HCT116 (cell line): ENCODE results near the gene DNMT3B. TPM values are rescaled to one million over a fixed set of nuclear protein-coding genes. Genes with fewer than 3 reads are reported as not detected.

ENCODE experiments used
- ATAC-seq: fragments of 200-7000 bp; cut with Tn5 transposase; 2 replicates; pipeline ENCODE4 v1.9.1; 2020; ENCODE audit warnings: mild to moderate bottlenecking, moderate library complexity
- BruUV-seq: library from RNA; stranded (reverse); fragments of 400-500 nt; replicated peaks from 2 replicates; lab custom pipeline; 2021; lab: Mats Ljungman, UMichigan
- CTCF ChIA-PET: fragments of 300-600 bp; sonication (Branson Sonifier 250); formaldehyde crosslinking; loops from one replicate; lab custom pipeline; 2021; ENCODE audit warnings: antibody characterized with exemption; lab: Charles Lee
- POLR2A ChIA-PET: fragments of 300-600, 350-600 bp; sonication (Branson Sonifier 250); formaldehyde crosslinking; loops from one replicate; lab custom pipeline; 2021; ENCODE audit warnings: antibody characterized with exemption; lab: Charles Lee
- RAD21 ChIA-PET, 2 experiments: fragments of 300-600 bp; sonication (Branson Sonifier 250); formaldehyde crosslinking; loops; one replicate each; lab custom pipeline; 2023; ENCODE audit warnings: low total read pairs in 2 of 2; ENCODE audit not compliant: uncharacterized antibody in 2 of 2, unreplicated experiment in 2 of 2, low non-redundant PET in 1 of 2; lab: Charles Lee
- DNase-seq: peaks from one replicate; pipeline ENCODE4 v3.0.0-alpha.2; 2010; ENCODE audit warnings: low read depth, low spot score
- H2AFZ ChIP-seq: fragments of 200-600 bp; shearing (Covaris generic), sonication (generic); 2 replicates; pipeline ENCODE4 v1.6.1; 2017; ENCODE audit warnings: low read depth, mixed run types, mixed read lengths, antibody characterized with exemption, low read length; ENCODE audit not compliant: poor library complexity, severe bottlenecking
- H3K27ac ChIP-seq: 2 replicates; pipeline ENCODE4 v1.5.1; 2012; ENCODE audit warnings: low read depth, low read length
- H3K27me3 ChIP-seq: fragments of 200-600 bp; sonication (generic); 2 replicates; pipeline ENCODE4 v1.6.1; 2016; ENCODE audit warnings: mixed run types, low read length, mixed read lengths; ENCODE audit not compliant: insufficient read depth
- H3K36me3 ChIP-seq, 2 experiments: fragments of 200-500 bp in 1 of 2; fragments of 200-600 bp in 1 of 2; sonication (Bioruptor generic) in 1 of 2; sonication (generic) in 1 of 2; 2 replicates each; pipeline versions ENCODE4 v1.5.1 to v1.6.1; 2014 to 2016; ENCODE audit warnings: low read length in 2 of 2, inconsistent platforms in 1 of 2, mixed read lengths in 1 of 2, mixed run types in 1 of 2; ENCODE audit not compliant: insufficient read depth in 2 of 2, control insufficient read depth in 1 of 2
- H3K4me1 ChIP-seq, 2 experiments: fragments of 200-600 bp in 1 of 2; sonication (generic) in 1 of 2; 2 replicates each; pipeline versions ENCODE4 v1.5.1 to v1.6.1; 2012 to 2017; ENCODE audit warnings: low read length in 2 of 2, inconsistent platforms in 1 of 2, mild to moderate bottlenecking in 1 of 2, mixed read lengths in 1 of 2, mixed run types in 1 of 2, moderate library complexity in 1 of 2; ENCODE audit not compliant: insufficient read depth in 2 of 2, control insufficient read depth in 1 of 2
- H3K4me2 ChIP-seq: fragments of 200-600 bp; sonication (generic); 2 replicates; pipeline ENCODE4 v1.6.1; 2017; ENCODE audit warnings: mixed run types, low read length, mixed read lengths
- H3K4me3 ChIP-seq, 2 experiments: fragments of 200-600 bp in 1 of 2; sonication (generic) in 1 of 2; replicated peaks in 1 of 2; 2 replicates each; pipeline ENCODE4 v1.5.1; 2011 to 2016; ENCODE audit warnings: low read length in 2 of 2, control low read depth in 1 of 2, low read depth in 1 of 2, mild to moderate bottlenecking in 1 of 2, mixed read lengths in 1 of 2, mixed run types in 1 of 2
- H3K79me2 ChIP-seq: fragments of 200-600 bp; sonication (generic); 2 replicates; pipeline ENCODE4 v1.6.1; 2017; ENCODE audit warnings: mild to moderate bottlenecking, mixed run types, low read length, moderate library complexity, mixed read lengths; ENCODE audit not compliant: insufficient read depth
- H3K9ac ChIP-seq: fragments of 200-600 bp; sonication (generic); 2 replicates; pipeline ENCODE4 v1.6.1; 2016; ENCODE audit warnings: low read length, mixed read lengths
- H3K9me2 ChIP-seq: fragments of 200-600 bp; sonication (generic), shearing (Covaris generic); 2 replicates; pipeline ENCODE4 v1.6.1; 2017; ENCODE audit warnings: mixed run types, mild to moderate bottlenecking, moderate library complexity; ENCODE audit not compliant: insufficient read depth
- H3K9me3 ChIP-seq, 2 experiments: fragments of 200-500 bp in 1 of 2; fragments of 200-600 bp in 1 of 2; sonication (Bioruptor generic) in 1 of 2; sonication (generic) in 1 of 2; 2 replicates each; pipeline ENCODE4 v1.6.1; 2014 to 2017; ENCODE audit warnings: low read length in 2 of 2, mixed read lengths in 2 of 2, inconsistent platforms in 1 of 2, low read depth in 1 of 2, mild to moderate bottlenecking in 1 of 2, mixed run types in 1 of 2, moderate library complexity in 1 of 2; ENCODE audit not compliant: control insufficient read depth in 1 of 2, insufficient read depth in 1 of 2
- H4K20me1 ChIP-seq: fragments of 200-600 bp; sonication (generic), shearing (Covaris generic); 2 replicates; pipeline ENCODE4 v1.6.1; 2017; ENCODE audit warnings: mixed run types, mild to moderate bottlenecking, moderate library complexity; ENCODE audit not compliant: insufficient read depth
- CTCF ChIP-seq, 3 experiments: fragments of 200-600 bp in 1 of 3; sonication (generic) in 1 of 3; IDR thresholded peaks in 2 of 3; conservative IDR thresholded peaks in 1 of 3; 2 replicates each; pipeline ENCODE4 v1.5.1; 2012 to 2017; ENCODE audit warnings: low read depth in 2 of 3, low read length in 2 of 3, antibody characterized with exemption in 1 of 3, borderline replicate concordance in 1 of 3, control low read depth in 1 of 3, mild to moderate bottlenecking in 1 of 3, mixed read lengths in 1 of 3, mixed run types in 1 of 3, moderate library complexity in 1 of 3; ENCODE audit not compliant: insufficient read depth in 1 of 3
- EGR1 ChIP-seq: IDR thresholded peaks from 2 replicates; pipeline ENCODE4 v1.6.1; 2012; ENCODE audit warnings: low read depth
- SIN3A ChIP-seq: IDR thresholded peaks from 2 replicates; pipeline ENCODE4 v1.6.1; 2012; ENCODE audit warnings: low read depth
- intact Hi-C: fragments of 100-400 bp; cut with micrococcal nuclease; formaldehyde crosslinking; loops from 2 replicates; pipeline ENCODE4 v1.10.0; 2022
- total RNA-seq: library from RNA; stranded (reverse); gene quantifications from one replicate; pipeline ENCODE4 v1.2.1, GENCODE V29; 2021; ENCODE audit not compliant: unreplicated experiment
- TF ChIP-seq, protein P1 (sequence below): IDR thresholded peaks from 2 replicates; pipeline ENCODE4 v1.6.1; 2012
- TF ChIP-seq, protein P2 (sequence below): IDR thresholded peaks from 2 replicates; pipeline ENCODE4 v1.6.1; 2012; ENCODE audit warnings: low read depth

Gene DNMT3B
- total RNA-seq, 1 experiment from 2014 or later: 22.2 TPM

GRCh38 chr20:32792731-32793458 is 30.7 kb downstream of the DNMT3B start:
- Histone ChIP-seq H3K27me3 (no peaks in the 10 kb centered on the region), H3K4me2 (no peak overlapping the region), H4K20me1 (no peaks in the 10 kb centered on the region), H2AFZ (no peak overlapping the region), H3K4me1 (no peaks in the 10 kb centered on the region), H3K9me2 (no peaks in the 10 kb centered on the region), H3K9me3 (no peaks in the 10 kb centered on the region), H3K27ac (no peak overlapping the region), H3K36me3 (peaks cover 38 to 55% of the 10 kb centered on the region in 2 experiments), H3K79me2 (no peaks in the 10 kb centered on the region), H3K9ac (no peak overlapping the region), H3K4me3 (no peak overlapping the region)
- CTCF ChIA-PET: interaction anchor here (0.6 to 0.7 kb wide), 2 partner anchors 14 to 102 kb away, joined by 3 read pairs; no protein-coding TSS in a partner anchor
- intact Hi-C loops: loop anchor here (5.0 kb wide), 1 partner anchor 284 kb away; the partner anchor contains the start of gene BPIFB4
- no TSS peak for BruUV-seq
- POLR2A ChIA-PET: no interaction called here
- no peak for DNase-seq
- ATAC-seq: 0 out of 2 replicates have a peak, but pooled peaks have one; percentile 36
- RAD21 ChIA-PET: no interaction called here
- TF ChIP-seq, protein P1, sequence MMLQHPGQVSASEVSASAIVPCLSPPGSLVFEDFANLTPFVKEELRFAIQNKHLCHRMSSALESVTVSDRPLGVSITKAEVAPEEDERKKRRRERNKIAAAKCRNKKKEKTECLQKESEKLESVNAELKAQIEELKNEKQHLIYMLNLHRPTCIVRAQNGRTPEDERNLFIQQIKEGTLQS: no peak
- TF ChIP-seq, protein P2, sequence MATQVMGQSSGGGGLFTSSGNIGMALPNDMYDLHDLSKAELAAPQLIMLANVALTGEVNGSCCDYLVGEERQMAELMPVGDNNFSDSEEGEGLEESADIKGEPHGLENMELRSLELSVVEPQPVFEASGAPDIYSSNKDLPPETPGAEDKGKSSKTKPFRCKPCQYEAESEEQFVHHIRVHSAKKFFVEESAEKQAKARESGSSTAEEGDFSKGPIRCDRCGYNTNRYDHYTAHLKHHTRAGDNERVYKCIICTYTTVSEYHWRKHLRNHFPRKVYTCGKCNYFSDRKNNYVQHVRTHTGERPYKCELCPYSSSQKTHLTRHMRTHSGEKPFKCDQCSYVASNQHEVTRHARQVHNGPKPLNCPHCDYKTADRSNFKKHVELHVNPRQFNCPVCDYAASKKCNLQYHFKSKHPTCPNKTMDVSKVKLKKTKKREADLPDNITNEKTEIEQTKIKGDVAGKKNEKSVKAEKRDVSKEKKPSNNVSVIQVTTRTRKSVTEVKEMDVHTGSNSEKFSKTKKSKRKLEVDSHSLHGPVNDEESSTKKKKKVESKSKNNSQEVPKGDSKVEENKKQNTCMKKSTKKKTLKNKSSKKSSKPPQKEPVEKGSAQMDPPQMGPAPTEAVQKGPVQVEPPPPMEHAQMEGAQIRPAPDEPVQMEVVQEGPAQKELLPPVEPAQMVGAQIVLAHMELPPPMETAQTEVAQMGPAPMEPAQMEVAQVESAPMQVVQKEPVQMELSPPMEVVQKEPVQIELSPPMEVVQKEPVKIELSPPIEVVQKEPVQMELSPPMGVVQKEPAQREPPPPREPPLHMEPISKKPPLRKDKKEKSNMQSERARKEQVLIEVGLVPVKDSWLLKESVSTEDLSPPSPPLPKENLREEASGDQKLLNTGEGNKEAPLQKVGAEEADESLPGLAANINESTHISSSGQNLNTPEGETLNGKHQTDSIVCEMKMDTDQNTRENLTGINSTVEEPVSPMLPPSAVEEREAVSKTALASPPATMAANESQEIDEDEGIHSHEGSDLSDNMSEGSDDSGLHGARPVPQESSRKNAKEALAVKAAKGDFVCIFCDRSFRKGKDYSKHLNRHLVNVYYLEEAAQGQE: no peak
- TF ChIP-seq SIN3A (no peak), CTCF (IDR thresholded peaks at IDR 0.05 in 2 of 3, conservative IDR thresholded peaks at IDR 0.05 in 1 of 3; ENCODE audit: borderline replicate concordance in 1 of 3, insufficient read depth in 1 of 3, low read depth in 2 of 3, low read length in 2 of 3) (peak in 1 of 3 experiments; percentile 23; a peak in 2 of 6 replicates), EGR1 (no peak)
